ENCODE results near the gene DAPK3. TPM values are rescaled to one million over a fixed set of nuclear protein-coding genes. Genes with fewer than 3 reads are reported as not detected.

DAPK3 gene
- total and polyA plus RNA-seq, 8 donors: 47.0 to 238 (median 71.2) TPM

DNA sequence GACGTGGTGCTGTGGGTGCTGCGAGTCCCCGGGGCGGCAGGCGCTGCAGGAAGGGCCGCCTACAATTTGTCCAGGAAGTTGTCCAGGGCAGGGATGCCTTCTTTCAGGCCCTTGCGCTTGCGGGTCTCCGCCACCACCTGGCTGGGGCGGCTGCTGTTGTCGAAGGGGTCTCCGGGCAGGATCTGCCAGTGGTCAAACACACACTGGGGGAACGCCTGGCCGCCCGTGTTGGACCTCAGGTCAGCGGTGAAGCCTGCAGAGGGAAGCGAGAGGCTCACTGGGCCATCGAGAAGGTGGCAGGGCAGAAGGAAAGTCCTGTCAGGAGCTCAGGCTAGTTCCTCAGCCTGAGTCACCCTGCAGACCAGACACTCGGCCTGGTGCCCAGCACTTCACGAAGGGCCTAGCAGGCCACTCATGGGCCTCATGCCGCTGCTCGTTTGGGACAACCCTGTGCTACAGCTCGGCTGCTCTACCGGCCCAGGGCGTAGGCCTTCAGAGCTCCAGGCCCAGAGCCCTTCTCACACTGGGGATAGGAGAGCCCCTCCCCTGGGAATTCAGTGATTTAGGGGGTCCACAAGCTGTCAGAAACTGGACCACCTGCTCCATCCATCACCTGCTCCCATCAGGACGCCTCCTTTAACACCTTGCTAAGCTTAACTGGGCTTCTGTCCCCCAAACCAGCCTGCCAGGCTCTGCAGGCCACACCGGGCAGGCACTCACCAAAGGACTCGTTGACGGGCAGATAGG is 5.8 kb upstream of the DAPK3 start:
- TF ChIP-seq POLR2A (IDR thresholded peaks at IDR 0.05) (no peak), POLR2AphosphoS5 (IDR thresholded peaks at IDR 0.05) (peak in 1 of 3 donors; percentile 32)
- peaks cover 0 to 61% (median 5%) of the 10 kb centered on the region in 4 donors for H3K4me1 ChIP-seq
- no peak overlapping the region for H3K4me3 ChIP-seq
- peaks cover 65 to 75% (median 70%) of the 10 kb centered on the region in 4 donors for H3K36me3 ChIP-seq
- intact Hi-C loops (cut with DNase I; ENCODE audit: low total_unique reads): no loop called here
- H3K27me3 ChIP-seq: no peaks in the 10 kb centered on the region
- peak in 1 of 2 donors; percentile 12 for DNase-seq
- 85 to 89% (median 87%) methylated on average over 21 to 29 of the region's 29 CpGs for WGBS, 5 donors
- H3K9me3 ChIP-seq: no peaks in the 10 kb centered on the region
- H3K27ac ChIP-seq: peak overlapping the region in 1 of 5 donors; percentile 33

DNA sequence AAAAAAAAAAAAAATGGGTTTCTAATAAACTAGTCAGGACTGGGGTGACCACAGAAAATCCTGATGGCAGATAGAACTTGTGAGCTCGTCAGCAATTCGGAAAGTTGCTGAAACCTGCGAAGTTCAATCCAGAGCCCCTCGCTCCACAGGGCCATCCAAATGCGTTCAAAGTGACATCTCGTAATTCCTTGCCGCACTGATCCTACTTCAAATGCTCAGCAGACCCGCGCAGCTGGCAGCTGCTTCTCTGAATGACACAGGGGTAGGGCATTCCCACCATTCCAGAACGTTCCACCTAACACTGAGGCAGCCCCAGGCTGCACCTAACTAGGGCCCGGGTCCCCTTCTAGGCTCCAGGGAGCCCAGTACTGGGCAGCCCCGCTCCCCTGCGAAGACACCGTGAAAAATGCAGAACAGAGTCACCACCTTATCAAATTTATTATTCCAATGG is 4.8 kb upstream of the DAPK3 start:
- Histone ChIP-seq H3K36me3 (peaks cover 55 to 65% (median 60%) of the 10 kb centered on the region in 4 donors), H3K4me1 (peaks cover 0 to 57% (median 9%) of the 10 kb centered on the region in 4 donors), H3K4me3 (no peak overlapping the region), H3K9me3 (no peaks in the 10 kb centered on the region), H3K27me3 (no peaks in the 10 kb centered on the region), H3K27ac (peak overlapping the region in 1 of 5 donors; percentile 33)
- intact Hi-C loops (cut with DNase I; ENCODE audit: low total_unique reads): no loop called here
- no peak for TF ChIP-seq POLR2A (IDR thresholded peaks at IDR 0.05)
- no peak for TF ChIP-seq POLR2AphosphoS5 (IDR thresholded peaks at IDR 0.05)
- no peak for TF ChIP-seq EP300 (IDR thresholded peaks at IDR 0.05)
- TF ChIP-seq, protein P1, sequence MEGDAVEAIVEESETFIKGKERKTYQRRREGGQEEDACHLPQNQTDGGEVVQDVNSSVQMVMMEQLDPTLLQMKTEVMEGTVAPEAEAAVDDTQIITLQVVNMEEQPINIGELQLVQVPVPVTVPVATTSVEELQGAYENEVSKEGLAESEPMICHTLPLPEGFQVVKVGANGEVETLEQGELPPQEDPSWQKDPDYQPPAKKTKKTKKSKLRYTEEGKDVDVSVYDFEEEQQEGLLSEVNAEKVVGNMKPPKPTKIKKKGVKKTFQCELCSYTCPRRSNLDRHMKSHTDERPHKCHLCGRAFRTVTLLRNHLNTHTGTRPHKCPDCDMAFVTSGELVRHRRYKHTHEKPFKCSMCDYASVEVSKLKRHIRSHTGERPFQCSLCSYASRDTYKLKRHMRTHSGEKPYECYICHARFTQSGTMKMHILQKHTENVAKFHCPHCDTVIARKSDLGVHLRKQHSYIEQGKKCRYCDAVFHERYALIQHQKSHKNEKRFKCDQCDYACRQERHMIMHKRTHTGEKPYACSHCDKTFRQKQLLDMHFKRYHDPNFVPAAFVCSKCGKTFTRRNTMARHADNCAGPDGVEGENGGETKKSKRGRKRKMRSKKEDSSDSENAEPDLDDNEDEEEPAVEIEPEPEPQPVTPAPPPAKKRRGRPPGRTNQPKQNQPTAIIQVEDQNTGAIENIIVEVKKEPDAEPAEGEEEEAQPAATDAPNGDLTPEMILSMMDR (IDR thresholded peaks at IDR 0.05): no peak
- peak in 1 of 2 donors; percentile 12 for DNase-seq
- 81 to 88% (median 85%) methylated on average over 14 of the region's 14 CpGs for WGBS, 5 donors

DNA sequence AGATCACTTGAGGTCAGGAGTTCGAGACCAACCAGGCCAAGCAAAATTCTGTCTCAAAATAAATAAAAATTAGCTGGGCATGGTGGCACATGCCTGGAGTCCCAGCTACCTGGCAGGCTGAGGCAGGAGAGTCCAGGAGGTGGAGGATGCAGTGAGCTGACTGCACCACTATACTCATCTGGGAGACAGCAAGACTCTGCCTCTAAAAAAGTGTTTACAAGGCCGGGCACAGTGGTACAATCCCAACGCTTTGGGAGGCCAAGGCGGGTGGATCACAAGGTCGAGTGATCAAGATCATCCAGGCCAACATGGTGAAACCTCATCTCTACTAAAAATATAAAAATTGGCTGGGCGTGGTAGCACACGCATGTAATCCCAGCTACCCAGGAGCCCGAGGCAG is 4.2 kb upstream of the DAPK3 start:
- Histone ChIP-seq H3K9me3 (no peaks in the 10 kb centered on the region), H3K27ac (no peak overlapping the region), H3K27me3 (no peaks in the 10 kb centered on the region), H3K36me3 (peaks cover 50 to 60% (median 55%) of the 10 kb centered on the region in 4 donors), H3K4me1 (peaks cover 2 to 53% (median 9%) of the 10 kb centered on the region in 4 donors), H3K4me3 (no peak overlapping the region)
- no peak for DNase-seq
- 76 to 83% (median 80%) methylated on average over 8 of the region's 8 CpGs for WGBS, 5 donors
- no peak for TF ChIP-seq EP300 (IDR thresholded peaks at IDR 0.05)
- TF ChIP-seq POLR2AphosphoS5 (IDR thresholded peaks at IDR 0.05): peak in 1 of 3 donors; percentile 9
- intact Hi-C loops (cut with DNase I; ENCODE audit: low total_unique reads): no loop called here

DNA sequence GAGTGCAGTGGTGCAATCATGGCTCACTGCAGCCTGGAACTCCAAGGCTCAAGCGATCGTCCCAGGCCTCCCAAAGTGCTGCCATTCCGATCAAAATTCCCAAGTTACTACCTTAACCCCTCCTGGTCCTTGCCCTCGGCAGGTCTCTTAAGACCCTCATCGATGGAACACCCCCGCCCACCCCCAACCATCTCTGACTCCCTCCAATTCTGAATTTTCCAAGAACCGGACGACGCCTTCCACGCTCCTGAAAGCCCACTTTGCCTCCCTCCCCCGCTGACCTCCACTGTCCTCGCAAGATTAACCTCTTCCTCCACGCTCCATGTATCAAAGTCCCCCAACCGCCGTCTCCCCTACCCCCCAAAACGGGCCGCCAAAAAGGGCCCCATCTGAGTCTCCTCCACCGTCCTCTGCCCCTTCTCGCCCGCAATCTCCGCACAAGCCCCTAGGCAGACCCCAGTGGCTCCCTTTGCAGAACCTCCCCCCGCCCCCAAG is 539 bp downstream of the DAPK3 start:
- TF ChIP-seq EP300 (IDR thresholded peaks at IDR 0.05) (no peak), POLR2AphosphoS5 (IDR thresholded peaks at IDR 0.05) (no peak), POLR2A (IDR thresholded peaks at IDR 0.05) (no peak)
- TF ChIP-seq, protein P1 (IDR thresholded peaks at IDR 0.05): no peak
- no peak for DNase-seq
- H3K4me1 ChIP-seq: peaks cover 50 to 59% (median 55%) of the 10 kb centered on the region in 4 donors
- H3K27ac ChIP-seq: peak overlapping the region; percentile 96 to 99 (median 98)
- peak overlapping the region; percentile 76 to 98 (median 90) for H3K4me3 ChIP-seq
- no peaks in the 10 kb centered on the region for H3K27me3 ChIP-seq
- peaks cover 28 to 42% (median 35%) of the 10 kb centered on the region in 4 donors for H3K36me3 ChIP-seq
- H3K9me3 ChIP-seq: no peaks in the 10 kb centered on the region
- intact Hi-C loops (cut with DNase I; ENCODE audit: low total_unique reads): no loop called here
- 0 to 2% (median 1%) methylated on average over 21 to 22 of the region's 22 CpGs for WGBS, 5 donors

DNA sequence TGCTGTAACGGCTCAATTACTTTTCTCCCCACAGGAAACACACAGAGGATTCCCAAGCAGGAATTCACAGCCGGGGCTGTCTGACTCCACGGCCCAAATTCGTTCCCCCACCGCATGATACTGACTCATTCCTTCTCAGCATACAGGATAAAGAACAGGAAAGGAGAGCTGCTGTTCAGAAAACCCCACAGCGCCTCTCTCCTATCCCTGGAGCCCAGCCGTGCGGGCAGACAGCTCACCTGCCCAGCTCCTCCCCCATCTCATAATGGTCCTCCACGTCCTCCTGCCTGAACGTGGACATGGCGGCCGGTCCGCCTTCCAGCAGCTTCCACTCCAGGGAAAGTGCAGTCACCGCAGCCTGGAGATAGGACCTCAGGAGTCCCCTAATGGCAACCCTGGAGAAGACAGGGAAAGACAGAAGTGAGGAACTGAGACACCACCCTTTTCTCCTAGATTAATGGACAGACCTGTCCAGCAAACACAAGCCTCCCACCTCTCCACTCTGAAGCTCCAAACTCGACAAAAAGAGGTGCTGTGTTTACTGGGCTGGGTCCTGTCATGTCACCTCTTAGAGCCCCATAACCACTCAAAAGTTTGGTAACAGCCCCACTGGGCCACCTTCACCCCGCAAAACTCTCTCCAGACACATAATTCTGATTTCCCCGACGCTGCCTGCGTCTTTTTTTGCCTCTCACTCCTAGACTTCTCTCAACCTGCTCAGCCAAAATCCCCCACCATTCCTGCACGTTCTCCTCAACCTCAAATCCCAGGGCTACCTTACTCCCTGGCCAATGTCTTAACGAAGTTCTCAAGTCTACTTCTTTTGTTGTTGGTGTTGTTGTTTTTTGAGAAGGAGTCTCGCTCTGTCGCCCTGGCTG is 1.2 kb downstream of the DAPK3 start:
- 10 to 19% (median 18%) methylated on average over 23 of the region's 23 CpGs for WGBS, 5 donors
- no peaks in the 10 kb centered on the region for H3K27me3 ChIP-seq
- H3K4me1 ChIP-seq: peaks cover 55 to 66% (median 59%) of the 10 kb centered on the region in 4 donors
- H3K27ac ChIP-seq: peak overlapping the region; percentile 96 to 99 (median 98)
- DNase-seq: peak; percentile 57 to 72
- TF ChIP-seq POLR2AphosphoS5 (IDR thresholded peaks at IDR 0.05) (peak; percentile 16 to 74 (median 34)), POLR2A (IDR thresholded peaks at IDR 0.05) (no peak)
- peak overlapping the region; percentile 76 to 98 (median 90) for H3K4me3 ChIP-seq
- peaks cover 30 to 43% (median 37%) of the 10 kb centered on the region in 4 donors for H3K36me3 ChIP-seq
- intact Hi-C loops (cut with DNase I; ENCODE audit: low total_unique reads): no loop called here
- H3K9me3 ChIP-seq: no peaks in the 10 kb centered on the region
